ENCODE measurements around the gene MMD2.

MMD2 gene

DNA sequence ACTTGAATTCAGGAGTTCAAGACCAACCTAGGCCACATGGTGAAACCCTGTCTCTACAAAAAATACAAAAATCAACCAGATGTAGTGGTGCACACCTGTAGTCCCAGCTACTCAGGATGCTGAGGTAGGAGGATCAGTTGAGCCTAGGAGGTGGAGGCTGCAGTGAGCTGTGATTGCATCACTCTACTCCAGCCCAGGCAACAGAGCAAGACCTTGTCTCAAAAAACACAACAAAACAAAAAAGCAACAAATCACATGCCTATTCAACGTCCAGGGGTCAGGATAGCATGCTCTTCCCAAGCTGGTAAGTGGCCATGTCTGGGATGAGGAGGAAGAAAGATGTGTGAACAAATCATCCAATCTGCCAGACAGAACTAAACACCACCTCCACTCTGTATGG, 69.3 kb downstream of the MMD2 start:
- no peaks in the 10 kb centered on the region for H3K36me3 ChIP-seq (ENCODE audit: insufficient read depth, low read depth, low read length)
- H3K4me3 ChIP-seq (ENCODE audit: low read length) = no peak overlapping the region
- no peaks in the 10 kb centered on the region for H3K9me3 ChIP-seq (ENCODE audit: insufficient read depth, low read depth, low read length)
- no peak overlapping the region for H3K9ac ChIP-seq (ENCODE audit: low read depth, low read length)
- no peak overlapping the region for H3K27ac ChIP-seq (ENCODE audit: low read length)
- no peaks in the 10 kb centered on the region for H3K4me1 ChIP-seq (ENCODE audit: insufficient read depth, low read length)
- no peaks in the 10 kb centered on the region for H3K27me3 ChIP-seq (ENCODE audit: insufficient read depth, low read length)

DNA sequence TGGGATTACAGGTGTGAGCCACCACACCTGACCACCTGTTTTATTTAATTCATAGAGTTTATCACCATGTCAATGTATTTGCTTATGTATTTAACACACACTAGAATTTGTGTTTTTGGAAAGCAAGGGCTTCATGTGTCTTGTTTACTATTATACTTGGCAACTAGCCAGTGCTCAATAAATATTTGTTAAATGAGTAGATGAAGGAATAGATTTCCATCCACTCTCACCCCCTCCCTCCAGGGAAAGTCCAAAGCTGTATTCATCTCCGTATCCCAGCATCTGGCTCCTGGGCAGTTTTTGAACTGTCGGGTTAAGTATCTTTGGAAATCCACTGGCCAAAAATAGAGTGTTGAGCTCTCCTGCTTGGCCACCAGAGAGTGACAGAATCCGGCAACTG, 70.8 kb downstream of the MMD2 start:
- H3K27ac ChIP-seq (ENCODE audit: low read length) = no peak overlapping the region
- H3K4me1 ChIP-seq (ENCODE audit: insufficient read depth, low read length) = no peaks in the 10 kb centered on the region
- no peaks in the 10 kb centered on the region for H3K36me3 ChIP-seq (ENCODE audit: insufficient read depth, low read depth, low read length)
- no peaks in the 10 kb centered on the region for H3K9me3 ChIP-seq (ENCODE audit: insufficient read depth, low read depth, low read length)
- no peaks in the 10 kb centered on the region for H3K27me3 ChIP-seq (ENCODE audit: insufficient read depth, low read length)
- H3K9ac ChIP-seq (ENCODE audit: low read depth, low read length) = no peak overlapping the region
- H3K4me3 ChIP-seq (ENCODE audit: low read length) = no peak overlapping the region

- no peak overlapping the region for H3K9ac ChIP-seq (ENCODE audit: low read depth, low read length)
- H3K27ac ChIP-seq (ENCODE audit: low read length) = no peak overlapping the region
- peaks cover 12% of the 10 kb centered on the region; the same call in 1 of the 2 replicates for H3K27me3 ChIP-seq (ENCODE audit: insufficient read depth, low read length)
- H3K9me3 ChIP-seq (ENCODE audit: insufficient read depth, low read depth, low read length) = no peaks in the 10 kb centered on the region
- H3K4me1 ChIP-seq (ENCODE audit: insufficient read depth, low read length) = no peaks in the 10 kb centered on the region
- H3K36me3 ChIP-seq (ENCODE audit: insufficient read depth, low read depth, low read length) = no peaks in the 10 kb centered on the region
- no peak overlapping the region for H3K4me3 ChIP-seq (ENCODE audit: low read length)
Measured at GRCh38 chr7:4886671-4887070, 72.3 kb downstream of the MMD2 start.

DNA sequence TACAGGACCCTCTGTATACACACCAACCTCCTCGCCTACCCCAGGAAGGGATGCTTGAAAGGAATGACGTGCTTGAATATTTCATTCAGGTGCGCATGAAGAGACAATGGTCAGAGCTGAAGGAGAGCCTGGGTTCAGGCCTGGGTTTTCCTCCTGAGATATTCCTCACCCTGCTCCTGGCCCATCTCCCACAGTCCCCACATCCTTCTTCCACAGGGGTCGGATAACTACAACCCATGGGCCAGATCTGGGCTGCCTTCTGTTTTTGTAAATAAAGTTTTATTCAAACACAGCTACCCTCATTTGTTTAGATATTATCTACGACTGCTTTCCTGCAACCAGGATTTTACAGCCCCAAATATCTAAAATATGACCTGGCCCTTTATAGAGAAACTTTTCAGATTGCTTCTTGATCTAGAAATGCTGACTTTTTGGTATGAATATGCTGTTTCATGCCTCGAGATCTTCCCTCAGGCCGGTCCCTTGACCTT, 73.6 kb downstream of the MMD2 start:
- H3K9me3 ChIP-seq (ENCODE audit: insufficient read depth, low read depth, low read length) = no peaks in the 10 kb centered on the region
- no peaks in the 10 kb centered on the region for H3K36me3 ChIP-seq (ENCODE audit: insufficient read depth, low read depth, low read length)
- H3K9ac ChIP-seq (ENCODE audit: low read depth, low read length) = no peak overlapping the region
- no peaks in the 10 kb centered on the region for H3K4me1 ChIP-seq (ENCODE audit: insufficient read depth, low read length)
- H3K27ac ChIP-seq (ENCODE audit: low read length) = no peak overlapping the region
- peaks cover 14% of the 10 kb centered on the region; the same call in 1 of the 2 replicates for H3K27me3 ChIP-seq (ENCODE audit: insufficient read depth, low read length)
- no peak overlapping the region for H3K4me3 ChIP-seq (ENCODE audit: low read length)

DNA sequence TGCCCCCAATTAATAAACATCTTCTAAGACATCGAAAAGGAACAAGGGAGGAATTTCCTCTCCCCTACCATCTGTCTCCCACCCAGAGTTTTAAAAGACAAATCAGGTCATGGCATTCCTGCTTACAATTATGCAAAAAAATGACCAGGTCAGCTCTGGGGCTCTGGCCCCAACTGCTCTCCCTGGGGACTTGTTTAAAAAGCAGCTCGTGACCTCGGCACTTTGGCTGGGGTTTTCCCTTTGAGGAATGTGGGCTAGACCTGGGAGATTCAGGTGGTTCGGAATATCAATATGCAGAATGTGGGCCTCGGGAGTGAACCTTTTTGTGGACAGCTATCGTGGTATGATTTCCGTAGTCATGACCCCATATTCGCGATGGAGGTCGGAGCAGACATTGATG, 74.8 kb downstream of the MMD2 start:
- Histone ChIP-seq H3K9me3 (ENCODE audit: insufficient read depth, low read depth, low read length) (no peaks in the 10 kb centered on the region), H3K27me3 (ENCODE audit: insufficient read depth, low read length) (peaks cover 14% of the 10 kb centered on the region; the same call in 1 of the 2 replicates), H3K4me1 (ENCODE audit: insufficient read depth, low read length) (no peaks in the 10 kb centered on the region), H3K27ac (ENCODE audit: low read length) (no peak overlapping the region), H3K4me3 (ENCODE audit: low read length) (no peak overlapping the region), H3K9ac (ENCODE audit: low read depth, low read length) (no peak overlapping the region), H3K36me3 (ENCODE audit: insufficient read depth, low read depth, low read length) (no peaks in the 10 kb centered on the region)

DNA sequence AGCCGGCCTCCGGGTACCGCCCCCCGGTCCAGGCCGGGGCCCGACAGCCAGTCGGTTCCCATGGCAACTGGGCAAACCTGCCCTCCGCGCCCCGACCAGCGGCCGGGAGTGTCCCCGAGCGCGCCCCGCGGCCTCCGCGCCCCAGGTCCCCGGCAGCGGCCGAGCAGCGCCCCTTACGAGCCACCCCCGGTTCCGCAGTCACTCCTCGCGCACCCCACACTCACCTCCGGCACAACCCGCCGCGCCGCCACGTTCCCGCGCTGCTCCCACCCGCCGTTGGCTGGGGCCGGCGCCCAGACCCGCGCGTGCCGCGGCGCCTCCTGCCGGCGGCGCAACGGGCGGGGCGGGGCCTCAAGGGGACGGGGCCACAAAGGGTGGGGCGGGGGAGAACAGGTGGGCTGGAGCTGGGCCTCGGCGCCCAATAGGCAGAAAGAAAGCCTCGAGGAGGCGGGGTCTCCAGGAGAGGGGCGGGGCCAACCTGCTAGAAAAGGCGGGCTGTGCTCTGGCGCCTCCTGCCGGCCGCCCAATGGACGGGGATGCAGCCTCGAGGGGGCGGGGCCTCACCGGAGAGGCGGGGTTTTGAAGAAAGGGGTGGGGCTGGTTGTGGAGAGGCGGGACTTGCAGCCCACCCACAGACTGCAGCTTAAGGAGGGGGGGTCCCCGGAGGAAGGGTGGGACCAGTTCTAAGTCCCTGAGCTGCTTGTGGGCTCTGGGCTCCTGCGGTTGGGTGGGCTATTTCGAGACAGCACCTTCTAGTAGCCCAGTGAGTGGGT, 75.4 kb downstream of the MMD2 start, which contains the start of gene RADIL:
Gene RADIL (minus strand): TSS at position 345 of the 773 bp plus-strand sequence. CDS start 5,577 bp downstream, outside the sequence.
- Histone ChIP-seq H3K36me3 (ENCODE audit: insufficient read depth, low read depth, low read length) (no peaks in the 10 kb centered on the region), H3K4me1 (ENCODE audit: insufficient read depth, low read length) (no peaks in the 10 kb centered on the region), H3K4me3 (ENCODE audit: low read length) (peak within 1 kb of the TSS; percentile 81), H3K27me3 (ENCODE audit: insufficient read depth, low read length) (peaks cover 14% of the 10 kb centered on the region; the same call in 1 of the 2 replicates), H3K9ac (ENCODE audit: low read depth, low read length) (peak within 1 kb of the TSS; percentile 76; the same call in 1 of the 2 replicates), H3K9me3 (ENCODE audit: insufficient read depth, low read depth, low read length) (no peaks in the 10 kb centered on the region), H3K27ac (ENCODE audit: low read length) (no peak within 1 kb of the TSS)

DNA sequence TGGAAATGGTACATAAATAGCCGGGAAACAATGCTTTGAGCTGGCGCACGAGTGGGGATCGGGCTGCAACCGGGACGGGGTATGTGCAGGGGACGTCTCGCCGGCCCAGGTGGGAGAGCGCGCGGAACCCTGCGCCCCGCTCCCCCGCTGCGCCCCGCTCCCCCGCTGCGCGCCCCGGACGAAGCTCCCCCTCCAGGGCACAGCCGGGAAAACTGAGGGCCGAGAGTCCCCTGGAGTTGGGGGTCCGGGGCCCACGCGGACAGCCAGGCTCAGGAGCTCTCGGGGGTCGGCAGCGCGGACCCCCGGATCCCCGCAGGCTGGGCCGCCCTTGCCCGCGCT, 76.0 kb downstream of the MMD2 start:
- H3K27me3 ChIP-seq (ENCODE audit: insufficient read depth, low read length) = peaks cover 14% of the 10 kb centered on the region; the same call in 1 of the 2 replicates
- no peaks in the 10 kb centered on the region for H3K4me1 ChIP-seq (ENCODE audit: insufficient read depth, low read length)
- no peaks in the 10 kb centered on the region for H3K36me3 ChIP-seq (ENCODE audit: insufficient read depth, low read depth, low read length)
- H3K9me3 ChIP-seq (ENCODE audit: insufficient read depth, low read depth, low read length) = no peaks in the 10 kb centered on the region
- H3K9ac ChIP-seq (ENCODE audit: low read depth, low read length) = peak overlapping the region; percentile 76; the same call in 1 of the 2 replicates
- peak overlapping the region; percentile 81 for H3K4me3 ChIP-seq (ENCODE audit: low read length)
- no peak overlapping the region for H3K27ac ChIP-seq (ENCODE audit: low read length)

GRCh38 chr7:4882169-4883032, 76.6 kb downstream of the MMD2 start:
- no peaks in the 10 kb centered on the region for H3K36me3 ChIP-seq (ENCODE audit: insufficient read depth, low read depth, low read length)
- H3K9me3 ChIP-seq (ENCODE audit: insufficient read depth, low read depth, low read length) = no peaks in the 10 kb centered on the region
- no peak overlapping the region for H3K27ac ChIP-seq (ENCODE audit: low read length)
- peak overlapping the region; percentile 81 for H3K4me3 ChIP-seq (ENCODE audit: low read length)
- H3K9ac ChIP-seq (ENCODE audit: low read depth, low read length) = peak overlapping the region; percentile 76; the same call in 1 of the 2 replicates
- no peaks in the 10 kb centered on the region for H3K4me1 ChIP-seq (ENCODE audit: insufficient read depth, low read length)
- peaks cover 14% of the 10 kb centered on the region; the same call in 1 of the 2 replicates for H3K27me3 ChIP-seq (ENCODE audit: insufficient read depth, low read length)

- Histone ChIP-seq H3K4me1 (ENCODE audit: insufficient read depth, low read length) (no peaks in the 10 kb centered on the region), H3K36me3 (ENCODE audit: insufficient read depth, low read depth, low read length) (0 out of 2 replicates have a peak, but pooled peaks cover 6% of the 10 kb centered on the region), H3K27ac (ENCODE audit: low read length) (no peak overlapping the region), H3K9me3 (ENCODE audit: insufficient read depth, low read depth, low read length) (no peaks in the 10 kb centered on the region), H3K9ac (ENCODE audit: low read depth, low read length) (no peak overlapping the region), H3K27me3 (ENCODE audit: insufficient read depth, low read length) (peaks cover 14% of the 10 kb centered on the region; the same call in 1 of the 2 replicates), H3K4me3 (ENCODE audit: low read length) (no peak overlapping the region)
Measured at GRCh38 chr7:4880218-4880617, 78.8 kb downstream of the MMD2 start.

DNA sequence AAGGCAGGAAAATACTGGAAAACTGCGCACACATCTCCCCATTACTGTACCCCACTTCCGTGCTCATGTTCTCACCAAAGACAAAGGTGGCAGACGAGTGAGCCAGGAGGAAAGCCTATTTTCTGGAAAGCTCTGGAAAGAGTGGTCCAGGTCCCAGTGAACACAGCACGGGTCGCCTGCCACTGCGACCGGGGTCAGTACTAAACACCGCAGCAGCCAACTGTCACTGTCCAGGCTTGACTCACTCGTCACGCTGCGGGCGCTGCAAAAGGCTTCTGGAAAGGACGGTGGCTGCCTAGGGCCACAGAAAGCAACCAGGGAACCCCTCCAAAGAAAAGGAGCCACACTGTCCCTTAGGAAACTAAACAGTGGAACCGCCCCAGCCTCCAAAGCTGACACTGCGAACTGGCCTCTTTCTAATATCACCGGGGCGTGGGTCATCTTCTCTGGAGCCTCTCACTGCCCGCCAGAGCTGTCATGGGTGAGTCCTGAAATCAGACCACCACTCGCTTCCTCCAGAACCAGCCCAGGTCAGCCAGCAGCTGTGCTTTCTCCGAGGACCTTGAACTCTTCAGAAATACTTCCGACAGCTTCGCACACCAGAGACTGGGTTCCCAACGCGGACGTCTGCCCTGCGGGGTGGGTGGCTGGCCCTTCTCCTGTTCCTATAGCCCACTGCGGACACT, 79.4 kb downstream of the MMD2 start:
- no peak overlapping the region for H3K4me3 ChIP-seq (ENCODE audit: low read length)
- H3K36me3 ChIP-seq (ENCODE audit: insufficient read depth, low read depth, low read length) = 0 out of 2 replicates have a peak, but pooled peaks cover 6% of the 10 kb centered on the region
- H3K4me1 ChIP-seq (ENCODE audit: insufficient read depth, low read length) = no peaks in the 10 kb centered on the region
- peaks cover 14% of the 10 kb centered on the region; the same call in 1 of the 2 replicates for H3K27me3 ChIP-seq (ENCODE audit: insufficient read depth, low read length)
- H3K27ac ChIP-seq (ENCODE audit: low read length) = no peak overlapping the region
- H3K9me3 ChIP-seq (ENCODE audit: insufficient read depth, low read depth, low read length) = no peaks in the 10 kb centered on the region
- no peak overlapping the region for H3K9ac ChIP-seq (ENCODE audit: low read depth, low read length)
